Natural killer cell (primary cell): ENCODE measurements around the gene SMG6. TPM values are rescaled to one million over a fixed set of nuclear protein-coding genes. Genes with fewer than 3 reads are reported as not detected.
A peak's percentile ranks its signal among the peaks of the same experiment; 100 is the strongest.

Experiments
- ATAC-seq, 3 donors: fragments of 150-1000 bp in 2 of 3; fragments of 200-7000 bp in 1 of 3; cut with Tn5 transposase; 1 replicate in 1 of 3; 2 replicates in 2 of 3; pipeline ENCODE4 v1.10.0; 2021; ENCODE audit warnings: mild to moderate bottlenecking in 2 of 3, moderate library complexity in 2 of 3
- DNase-seq, 2 donors: peaks; one replicate each; pipeline versions ENCODE4 v3.0.0 to v3.0.0-alpha.2; 2013 to 2021; ENCODE audit warnings: mixed read lengths in 1 of 2
- H3K27ac ChIP-seq: one replicate; pipeline ENCODE4 v1.5.1; 2013; ENCODE audit warnings: mild to moderate bottlenecking, low read length
- H3K27me3 ChIP-seq: one replicate; pipeline ENCODE4 v1.6.1; 2013; ENCODE audit warnings: low read length; ENCODE audit not compliant: control insufficient read depth, insufficient read depth
- H3K36me3 ChIP-seq: one replicate; pipeline ENCODE4 v1.6.1; 2013; ENCODE audit warnings: low read length; ENCODE audit not compliant: control insufficient read depth, insufficient read depth
- H3K4me1 ChIP-seq: one replicate; pipeline ENCODE4 v1.6.1; 2013; ENCODE audit warnings: low read length; ENCODE audit not compliant: control insufficient read depth, insufficient read depth
- H3K4me3 ChIP-seq: one replicate; pipeline ENCODE4 v1.5.1; 2013; ENCODE audit warnings: low read length
- H3K9me3 ChIP-seq: one replicate; pipeline ENCODE4 v1.6.1; 2013; ENCODE audit warnings: low read length; ENCODE audit not compliant: control insufficient read depth, insufficient read depth
- H3K27ac Mint-ChIP-seq, 2 donors: one replicate each; pipeline ENCODE4 v1.8.0; 2022; ENCODE audit warnings: mild to moderate bottlenecking in 2 of 2, mixed read lengths in 2 of 2, moderate library complexity in 1 of 2
- H3K27me3 Mint-ChIP-seq, 2 donors: one replicate each; pipeline ENCODE4 v1.8.0; 2022; ENCODE audit warnings: low read depth in 2 of 2, mixed read lengths in 2 of 2
- H3K36me3 Mint-ChIP-seq: one replicate; pipeline ENCODE4 v1.8.0; 2022; ENCODE audit warnings: mixed read lengths
- H3K4me1 Mint-ChIP-seq, 2 donors: one replicate each; pipeline ENCODE4 v1.8.0; 2022; ENCODE audit warnings: mixed read lengths in 2 of 2
- H3K4me3 Mint-ChIP-seq: one replicate; pipeline ENCODE4 v1.8.0; 2022; ENCODE audit warnings: mild to moderate bottlenecking, moderate library complexity, mixed read lengths
- H3K9me3 Mint-ChIP-seq, 2 donors: one replicate each; pipeline ENCODE4 v1.8.0; 2022; ENCODE audit warnings: mixed read lengths in 2 of 2
- WGBS: methylation state at CpG from one replicate; pipeline ENCODE4 v1.1.7; 2013; ENCODE audit warnings: missing lambda C conversion rate; ENCODE audit not compliant: insufficient coverage; 5-methylcytosine and 5-hydroxymethylcytosine counted together
- intact Hi-C: fragments of 100-400 bp; cut with micrococcal nuclease; formaldehyde crosslinking; loops from one replicate; pipeline ENCODE4 v1.14.2; 2022
- total RNA-seq, 4 donors: library from RNA; stranded (reverse); fragments of 120-200 nt in 1 of 4; gene quantifications; one replicate each; pipeline versions ENCODE4 v1.2.3 to v1.2.4, GENCODE V29; 2013 to 2022
- TF ChIP-seq, protein P1 (sequence below): fragments of 200-600 bp; IDR thresholded peaks from one replicate; pipeline ENCODE4 v1.8.0; 2022; ENCODE audit warnings: antibody characterized with exemption

The SMG6 gene
- total RNA-seq, 3 donors from 2014 or later (not counting 1 experiment from before 2014, with no cell fraction given) = 41.6 to 49.4 (median 48.2) TPM

GRCh38 chr17:2076087-2076984 is 227.2 kb downstream of the SMG6 start:
- ATAC-seq (peak in 1 of 3 donors; percentile 21), DNase-seq (no peak)
- Mint-ChIP-seq H3K36me3 (no peaks in the 10 kb centered on the region), H3K27me3 (no peaks in the 10 kb centered on the region), H3K4me1 (peaks cover 14 to 24% of the 10 kb centered on the region in 2 donors), H3K27ac (peak overlapping the region; percentile 26 to 81), H3K4me3 (peak overlapping the region; percentile 49), H3K9me3 (no peaks in the 10 kb centered on the region)
- H3K4me3 ChIP-seq = no peak overlapping the region
- no peaks in the 10 kb centered on the region for H3K27me3 ChIP-seq
- H3K36me3 ChIP-seq = peaks cover 17% of the 10 kb centered on the region
- H3K9me3 ChIP-seq = no peaks in the 10 kb centered on the region
- peaks cover 29% of the 10 kb centered on the region for H3K4me1 ChIP-seq
- intact Hi-C loops = no loop called here
- WGBS = 70% methylated on average over 17 of the region's 17 CpGs
- H3K27ac ChIP-seq = peak overlapping the region; percentile 41
- TF ChIP-seq, protein P1, sequence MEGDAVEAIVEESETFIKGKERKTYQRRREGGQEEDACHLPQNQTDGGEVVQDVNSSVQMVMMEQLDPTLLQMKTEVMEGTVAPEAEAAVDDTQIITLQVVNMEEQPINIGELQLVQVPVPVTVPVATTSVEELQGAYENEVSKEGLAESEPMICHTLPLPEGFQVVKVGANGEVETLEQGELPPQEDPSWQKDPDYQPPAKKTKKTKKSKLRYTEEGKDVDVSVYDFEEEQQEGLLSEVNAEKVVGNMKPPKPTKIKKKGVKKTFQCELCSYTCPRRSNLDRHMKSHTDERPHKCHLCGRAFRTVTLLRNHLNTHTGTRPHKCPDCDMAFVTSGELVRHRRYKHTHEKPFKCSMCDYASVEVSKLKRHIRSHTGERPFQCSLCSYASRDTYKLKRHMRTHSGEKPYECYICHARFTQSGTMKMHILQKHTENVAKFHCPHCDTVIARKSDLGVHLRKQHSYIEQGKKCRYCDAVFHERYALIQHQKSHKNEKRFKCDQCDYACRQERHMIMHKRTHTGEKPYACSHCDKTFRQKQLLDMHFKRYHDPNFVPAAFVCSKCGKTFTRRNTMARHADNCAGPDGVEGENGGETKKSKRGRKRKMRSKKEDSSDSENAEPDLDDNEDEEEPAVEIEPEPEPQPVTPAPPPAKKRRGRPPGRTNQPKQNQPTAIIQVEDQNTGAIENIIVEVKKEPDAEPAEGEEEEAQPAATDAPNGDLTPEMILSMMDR = no peak

DNA sequence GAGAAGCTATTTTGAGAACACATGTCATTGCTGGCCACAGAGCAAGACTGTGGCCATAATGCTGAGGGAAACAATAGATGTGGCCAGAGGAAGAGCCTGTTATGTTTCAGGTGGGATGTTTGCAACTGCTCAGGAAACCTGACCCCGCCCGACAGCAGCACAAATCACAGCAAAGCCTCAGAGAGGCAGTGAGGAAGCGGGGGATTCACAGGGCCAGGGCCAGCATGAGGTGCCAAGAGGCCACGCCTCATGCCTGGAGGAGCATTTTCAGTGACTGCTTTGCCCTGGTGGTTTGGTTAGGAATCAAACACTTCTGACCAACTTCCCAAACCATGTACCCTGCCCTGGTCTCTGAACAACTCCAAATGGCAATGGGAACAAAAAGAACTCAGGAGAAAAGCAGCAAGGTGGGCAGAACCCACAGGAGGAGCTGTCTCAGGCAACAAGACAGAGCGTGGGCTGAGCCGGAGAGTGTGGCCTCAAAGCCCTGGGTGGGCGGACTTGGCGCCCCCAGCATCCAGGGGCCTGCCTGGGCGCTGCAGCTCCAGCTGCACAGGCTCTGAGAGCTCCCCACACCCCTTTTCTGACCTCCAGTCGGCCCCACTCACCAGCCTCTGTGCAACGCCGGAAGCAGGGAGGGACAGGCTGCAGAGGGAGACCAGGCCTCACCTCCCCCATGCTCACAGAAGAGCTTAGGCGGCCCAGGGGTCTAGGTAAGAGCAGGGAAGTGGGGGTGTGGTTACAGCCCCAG is 228.1 kb downstream of the SMG6 start:
- WGBS = 55% methylated on average over 11 of the region's 13 CpGs

DNA sequence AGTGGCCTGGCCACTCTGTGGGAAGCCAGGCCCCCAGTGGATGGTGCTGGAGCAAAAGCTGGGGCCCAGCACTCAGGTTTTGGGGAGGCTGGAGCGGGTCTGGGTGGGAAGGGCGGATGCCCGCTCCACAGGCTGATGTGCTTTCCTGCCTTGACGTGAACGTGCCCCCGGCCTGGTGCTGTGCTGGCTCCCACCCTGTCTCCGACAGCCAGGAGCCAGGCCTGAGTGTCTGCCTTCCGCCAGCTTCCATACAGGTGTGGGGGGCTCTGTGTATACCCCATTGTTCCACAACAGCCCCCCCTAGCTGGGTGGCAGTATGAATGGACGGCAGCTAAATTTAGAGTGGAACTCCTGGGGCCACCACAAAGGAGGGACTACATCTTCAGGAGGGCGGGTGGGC is 228.7 kb downstream of the SMG6 start:
- Mint-ChIP-seq H3K9me3 (no peaks in the 10 kb centered on the region), H3K27ac (peak overlapping the region in 1 of 2 donors; percentile 81), H3K4me1 (peaks cover 15 to 20% of the 10 kb centered on the region in 2 donors), H3K27me3 (no peaks in the 10 kb centered on the region), H3K36me3 (no peaks in the 10 kb centered on the region), H3K4me3 (no peak overlapping the region)
- H3K4me3 ChIP-seq = no peak overlapping the region
- H3K4me1 ChIP-seq = peaks cover 35% of the 10 kb centered on the region
- no peak overlapping the region for H3K27ac ChIP-seq
- ATAC-seq = no peak
- peaks cover 12% of the 10 kb centered on the region for H3K36me3 ChIP-seq
- no peaks in the 10 kb centered on the region for H3K9me3 ChIP-seq
- 82% methylated on average over 10 of the region's 10 CpGs for WGBS
- no peak for DNase-seq
- intact Hi-C loops = no loop called here
- TF ChIP-seq, protein P1 = no peak
- no peaks in the 10 kb centered on the region for H3K27me3 ChIP-seq

More for the DNA sequence above, 228.1 kb downstream of the SMG6 start:
- H3K9me3 Mint-ChIP-seq = no peaks in the 10 kb centered on the region
- Histone ChIP-seq H3K9me3 (no peaks in the 10 kb centered on the region), H3K4me1 (peaks cover 30% of the 10 kb centered on the region), H3K36me3 (peaks cover 14% of the 10 kb centered on the region), H3K27ac (peak overlapping the region; percentile 41), H3K27me3 (no peaks in the 10 kb centered on the region), H3K4me3 (no peak overlapping the region)
- peak overlapping the region; percentile 63 to 81 for H3K27ac Mint-ChIP-seq
- no peaks in the 10 kb centered on the region for H3K27me3 Mint-ChIP-seq
- no peak for DNase-seq
- H3K4me1 Mint-ChIP-seq = peaks cover 15 to 20% of the 10 kb centered on the region in 2 donors
- no peaks in the 10 kb centered on the region for H3K36me3 Mint-ChIP-seq
- intact Hi-C loops = no loop called here
- peak; percentile 51 to 81 (median 76) for ATAC-seq
- TF ChIP-seq, protein P1 = no peak
- peak overlapping the region; percentile 55 for H3K4me3 Mint-ChIP-seq
